ENCODE data around the gene INPP1.
A peak's percentile ranks its signal among the peaks of the same experiment; 100 is the strongest.
"Not testable (repeated sequence)": the region's sequence is repeated elsewhere in the genome, so short reads cannot be mapped to it uniquely, and the experiment has no call there.

The INPP1 gene

DNA sequence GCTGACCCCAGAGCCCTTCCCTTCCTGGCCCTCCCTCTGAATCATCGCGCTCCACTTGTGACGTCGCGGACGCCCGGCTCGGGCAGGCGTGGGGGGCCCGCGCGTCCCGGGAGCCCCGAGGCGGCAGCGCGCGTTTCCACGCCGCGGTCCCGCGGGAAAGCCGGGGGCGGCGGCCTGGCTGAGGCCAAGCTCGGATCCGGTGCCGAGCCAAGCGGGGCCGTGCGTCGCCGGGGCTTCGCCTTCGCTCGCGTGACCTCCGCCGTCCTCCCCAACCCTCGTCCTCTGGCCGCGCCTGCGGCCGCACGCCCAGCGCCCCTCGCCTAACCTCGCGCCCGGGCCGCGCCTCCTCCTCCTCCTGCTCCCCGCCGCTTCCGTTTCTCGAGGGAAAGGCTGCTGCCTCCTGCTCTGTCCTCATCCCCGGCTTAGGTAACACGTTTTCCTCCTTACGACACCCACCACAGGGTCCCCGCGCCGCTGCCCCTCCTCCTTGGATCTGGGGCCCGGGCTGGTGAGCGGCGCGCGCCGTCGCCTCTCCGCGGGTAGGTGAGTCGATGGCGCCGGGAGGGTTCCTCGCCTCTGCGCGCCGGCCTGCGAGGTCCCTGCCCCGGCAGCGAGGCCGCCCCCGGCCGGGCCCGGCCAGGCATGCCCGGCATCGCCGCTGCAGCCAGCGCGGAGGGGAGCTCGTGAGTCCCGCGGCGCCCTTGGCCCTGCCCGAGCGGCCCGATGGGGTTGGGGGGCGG lies at the start of gene INPP1:
Gene INPP1, plus strand, starts transcription at position 54 of the 740 bp plus-strand sequence. CDS start 16,514 bp downstream, outside the sequence.
- peak; percentile 63 for DNase-seq (ENCODE audit: low spot score)

DNA sequence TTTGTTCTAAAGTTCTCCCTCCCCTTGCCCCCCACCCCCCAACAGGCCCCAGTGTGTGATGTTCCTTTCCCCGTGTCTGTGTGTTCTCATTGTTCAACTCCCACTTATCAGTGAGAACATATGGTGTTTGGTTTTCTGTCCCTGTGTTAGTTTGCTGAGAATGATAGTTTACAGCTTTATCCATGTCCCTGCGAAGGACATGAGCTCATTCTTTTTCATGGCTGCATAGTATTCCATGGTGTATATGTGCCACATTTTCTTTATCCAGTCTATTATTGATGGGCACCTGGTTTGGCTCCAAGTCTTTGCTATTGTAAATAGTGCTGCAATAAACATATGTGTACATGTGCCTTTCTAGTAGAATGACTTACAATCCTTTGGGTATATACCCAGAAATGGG lies 45.5 kb upstream of the INPP1 start:
- not testable (repeated sequence) for DNase-seq (ENCODE audit: low spot score)

DNA sequence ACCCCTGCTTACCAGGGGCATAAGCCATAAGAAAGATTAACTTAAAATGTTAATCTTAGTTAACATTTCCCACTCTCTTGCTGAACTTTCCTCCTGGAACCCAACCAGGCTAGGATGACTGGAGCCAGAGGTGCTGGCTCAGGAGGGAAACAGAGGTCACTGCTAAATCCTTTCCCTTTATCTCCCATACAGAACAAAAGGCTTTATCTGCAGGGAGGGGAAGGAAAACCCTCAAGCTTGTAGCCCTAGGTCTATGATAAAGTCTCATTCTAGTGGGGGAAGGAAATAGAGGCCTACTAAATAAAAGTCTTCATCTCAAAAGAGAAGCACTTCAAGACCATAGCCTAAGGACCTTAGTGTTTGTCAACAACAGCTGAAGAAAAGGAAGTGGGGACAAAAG lies 42.4 kb upstream of the INPP1 start:
- DNase-seq (ENCODE audit: low spot score), result no peak

DNA sequence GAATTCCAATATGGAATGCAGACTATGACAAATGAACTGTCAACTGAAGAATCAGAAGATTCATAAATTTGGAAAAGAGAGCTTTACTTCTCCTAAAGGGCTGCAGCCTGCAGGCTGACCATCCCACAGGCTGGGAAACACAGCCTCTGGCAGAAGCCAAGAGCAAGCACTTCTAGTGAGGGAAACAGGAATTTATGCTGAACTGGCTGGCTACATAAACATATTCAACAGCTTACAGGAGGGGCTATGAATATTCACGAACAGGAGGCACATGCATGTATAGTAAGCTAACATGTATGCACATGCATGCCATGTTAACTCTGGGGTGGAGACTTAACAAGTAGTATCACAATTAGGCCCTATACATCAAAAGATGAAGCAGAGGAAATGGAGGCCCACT lies 41.3 kb upstream of the INPP1 start:
- DNase-seq (ENCODE audit: low spot score), result no peak

DNA sequence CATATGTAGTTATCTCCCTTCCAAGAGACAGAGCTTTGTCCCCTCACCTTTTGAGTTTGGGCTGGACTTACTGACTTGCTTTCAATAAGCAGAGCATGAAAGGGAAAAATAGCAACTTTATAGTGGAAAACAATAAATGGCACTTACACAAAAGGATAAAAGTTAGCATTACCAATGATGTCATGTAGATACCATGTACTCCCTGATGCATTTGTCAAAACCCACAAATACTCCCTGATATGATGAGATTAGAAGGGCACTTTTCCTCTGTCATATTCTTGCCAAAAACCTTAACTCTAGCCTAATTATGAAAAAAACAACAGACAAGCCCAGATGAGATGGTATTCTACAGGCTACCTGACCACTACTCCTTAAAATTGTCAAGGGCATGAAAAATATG lies 39.7 kb upstream of the INPP1 start:
- no peak for DNase-seq (ENCODE audit: low spot score)

DNA sequence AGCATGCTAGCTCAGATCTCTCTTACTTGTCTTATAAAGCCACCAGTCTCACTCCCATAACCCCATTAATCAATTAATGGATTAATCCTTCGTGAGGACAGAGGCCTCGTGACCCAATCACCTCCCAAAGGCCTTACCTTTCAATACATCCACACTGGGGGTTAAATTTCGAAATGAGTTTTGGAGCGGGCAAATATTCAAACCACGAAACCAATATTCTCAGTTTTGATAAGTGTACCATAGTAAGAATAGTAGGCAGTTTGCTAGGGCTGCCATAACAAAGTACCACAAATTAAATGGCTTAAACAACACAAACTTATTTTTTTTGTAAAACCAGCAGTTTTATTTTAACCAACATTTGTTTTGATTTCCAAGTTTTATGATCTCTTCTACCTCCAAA lies 39.0 kb upstream of the INPP1 start:
- DNase-seq (ENCODE audit: low spot score), result no peak

- DNase-seq (ENCODE audit: low spot score), result no peak
These were observed 35.4 kb upstream of the INPP1 start for GRCh38 chr2:190308031-190308430.

DNA sequence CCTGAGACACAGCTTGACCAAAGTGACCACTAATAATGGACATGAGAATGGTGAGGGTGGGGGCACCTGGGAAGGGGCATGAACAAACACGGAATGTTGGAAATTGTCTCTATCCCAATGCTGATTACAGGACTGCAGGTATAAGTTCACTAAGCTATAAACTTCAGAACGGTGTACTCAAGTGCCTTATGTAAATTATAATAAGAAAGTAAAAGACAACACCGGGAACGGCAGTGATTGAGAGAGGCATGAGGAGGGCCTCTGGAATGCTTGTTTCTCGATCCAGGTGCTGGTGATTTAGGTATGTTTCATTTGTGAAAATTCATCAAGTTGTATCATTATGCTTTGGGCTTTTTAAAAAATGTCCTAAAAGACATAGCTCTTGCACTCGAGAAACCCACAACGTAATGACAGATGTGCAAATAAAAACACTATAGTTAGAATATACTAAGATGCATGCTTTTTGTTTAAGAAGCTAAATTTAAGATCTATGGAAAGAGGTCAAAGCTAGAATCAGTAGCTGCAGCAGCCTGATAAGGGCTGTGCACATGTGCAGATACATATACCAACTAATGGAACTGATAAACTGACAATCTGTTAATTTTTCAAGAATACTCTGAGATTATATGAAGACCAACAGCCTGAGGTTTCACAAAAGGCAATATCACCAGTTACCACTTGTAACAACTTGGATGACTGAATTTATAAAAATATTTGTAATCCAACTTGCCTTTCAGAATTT lies 31.3 kb upstream of the INPP1 start:
- no peak for DNase-seq (ENCODE audit: low spot score)

- DNase-seq (ENCODE audit: low spot score), result not testable (repeated sequence)
These were observed 30.8 kb upstream of the INPP1 start for GRCh38 chr2:190312635-190313025.

DNA sequence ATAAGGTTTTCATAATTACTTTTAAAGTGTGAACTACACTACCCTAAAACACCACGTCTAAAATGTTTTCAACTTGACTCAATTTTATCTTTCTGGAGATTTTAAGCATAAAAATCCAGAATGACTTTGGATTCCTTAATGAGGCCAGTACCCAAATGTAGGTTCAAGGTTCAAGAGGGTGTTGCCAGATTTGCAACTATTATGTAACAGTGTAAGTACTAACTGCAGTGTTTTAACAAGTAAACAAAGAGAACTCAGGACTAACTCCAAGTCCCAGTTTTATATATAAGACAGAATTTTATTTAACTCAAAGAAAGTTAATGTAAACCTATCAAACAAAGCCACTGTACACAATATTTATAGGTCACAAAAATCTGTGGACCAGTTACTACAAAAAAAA lies 29.5 kb upstream of the INPP1 start:
- DNase-seq (ENCODE audit: low spot score), result no peak

- DNase-seq (ENCODE audit: low spot score), result no peak
These were observed 28.1 kb upstream of the INPP1 start for GRCh38 chr2:190315273-190315672.

GRCh38 chr2:190318514-190318913 lies 24.9 kb upstream of the INPP1 start:
- DNase-seq (ENCODE audit: low spot score), result no peak

- peak; percentile 38 for DNase-seq (ENCODE audit: low spot score)
These were observed 24.3 kb upstream of the INPP1 start for GRCh38 chr2:190318931-190319554.

- peak; percentile 80 for DNase-seq (ENCODE audit: low spot score)
These were observed 23.6 kb upstream of the INPP1 start, which contains the start of gene HIBCH for GRCh38 chr2:190319555-190320498. Gene HIBCH (minus strand): TSS chr2:190319826. CDS start chr2:190319750, 76 bp downstream.

DNA sequence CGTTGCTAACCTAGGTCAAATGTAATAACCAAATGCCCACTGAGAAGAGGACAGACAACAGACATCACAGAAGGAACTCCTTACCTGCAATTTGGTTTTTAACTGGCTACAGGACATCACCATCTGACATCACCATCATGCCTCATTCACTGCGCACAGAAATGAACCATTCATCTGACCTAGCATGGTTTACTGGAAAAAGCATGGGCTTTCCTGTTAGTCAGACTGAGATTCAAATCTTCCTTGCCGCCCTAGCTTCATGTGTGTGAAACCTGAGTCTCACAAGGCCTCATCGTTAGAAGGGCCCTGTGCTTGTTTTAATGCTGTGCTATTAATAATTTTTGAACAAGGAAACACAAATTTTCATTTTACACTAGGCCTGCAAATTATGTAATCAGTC lies 22.7 kb upstream of the INPP1 start:
- no peak for DNase-seq (ENCODE audit: low spot score)

DNA sequence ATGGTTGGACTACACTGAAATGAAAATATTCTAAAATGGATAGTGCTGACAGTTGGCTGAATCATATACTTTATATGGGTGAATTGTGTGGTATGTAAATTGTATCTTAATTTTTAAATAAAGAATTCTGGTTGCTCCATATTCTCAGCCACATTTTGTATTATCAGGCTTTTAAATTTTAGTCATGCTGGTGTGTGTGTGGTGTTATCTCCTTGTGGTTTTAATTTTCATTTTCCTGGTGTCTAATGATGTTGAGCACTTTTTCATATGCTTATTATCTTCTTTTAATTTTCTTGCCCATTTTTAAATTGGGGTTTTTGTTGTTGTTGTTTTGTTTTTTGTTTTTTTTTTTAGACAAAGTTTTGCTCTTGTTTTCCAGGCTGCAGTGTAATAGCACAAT lies 20.0 kb upstream of the INPP1 start:
- no peak for DNase-seq (ENCODE audit: low spot score)

GRCh38 chr2:190325588-190325987 lies 17.8 kb upstream of the INPP1 start:
- DNase-seq (ENCODE audit: low spot score), result no peak

- DNase-seq (ENCODE audit: low spot score), result no peak
These were observed 15.4 kb upstream of the INPP1 start for GRCh38 chr2:190327867-190328572.

GRCh38 chr2:190328573-190329147 lies 14.7 kb upstream of the INPP1 start:
- no peak for DNase-seq (ENCODE audit: low spot score)

- DNase-seq (ENCODE audit: low spot score), result no peak
These were observed 10.0 kb upstream of the INPP1 start for GRCh38 chr2:190333395-190333794.

GRCh38 chr2:190333928-190334327 lies 9.5 kb upstream of the INPP1 start:
- DNase-seq (ENCODE audit: low spot score), result no peak

Measured in germinal center (tissue), 1 donor.